SU-DHL-6 (cell line): ENCODE data around the gene PUSL1.

Experiments
- H2AFZ ChIP-seq: fragments of 200-600 bp; sonication (generic); 2 replicates; pipeline ENCODE4 v1.6.1; 2014; ENCODE audit warnings: low read depth, mild to moderate bottlenecking, moderate library complexity, mixed read lengths, antibody characterized with exemption, low read length; ENCODE audit not compliant: severe bottlenecking
- H3F3A ChIP-seq: fragments of 200-600 bp; shearing (Covaris generic); 2 replicates; pipeline ENCODE4 v1.6.0; 2016; ENCODE audit warnings: antibody characterized with exemption, mild to moderate bottlenecking; ENCODE audit not compliant: insufficient read depth
- H3K27ac ChIP-seq: fragments of 200-600 bp; sonication (generic); 2 replicates; pipeline ENCODE4 v1.5.1; 2016; ENCODE audit warnings: low read depth, mild to moderate bottlenecking, low read length, moderate library complexity, mixed read lengths
- H3K27me3 ChIP-seq: fragments of 200-600 bp; sonication (generic), shearing (Covaris generic); 2 replicates; pipeline ENCODE4 v1.6.0; 2014; ENCODE audit warnings: mild to moderate bottlenecking, low read length
- H3K36me3 ChIP-seq: fragments of 200-600 bp; sonication (generic); 2 replicates; pipeline ENCODE4 v1.6.1; 2014; ENCODE audit warnings: mild to moderate bottlenecking, low read length, mixed read lengths
- H3K4me2 ChIP-seq: fragments of 300-600, 200-600 bp; shearing (Covaris generic), sonication (generic); 2 replicates; pipeline ENCODE4 v1.6.0; 2014; ENCODE audit warnings: low read length, low read depth, mild to moderate bottlenecking; ENCODE audit not compliant: poor library complexity, severe bottlenecking
- H3K4me3 ChIP-seq: fragments of 200-600 bp; sonication (generic); 2 replicates; pipeline ENCODE4 v1.5.1; 2014; ENCODE audit warnings: antibody characterized with exemption, low read length, mild to moderate bottlenecking, mixed read lengths; ENCODE audit not compliant: insufficient read depth, poor library complexity, severe bottlenecking
- H3K79me2 ChIP-seq: fragments of 200-600 bp; sonication (generic); 2 replicates; pipeline ENCODE4 v1.6.1; 2014; ENCODE audit warnings: mild to moderate bottlenecking, low read length, moderate library complexity; ENCODE audit not compliant: insufficient read depth
- H3K9ac ChIP-seq: fragments of 200-600 bp; sonication (generic); 2 replicates; pipeline ENCODE4 v1.7.0; 2014; ENCODE audit warnings: mild to moderate bottlenecking, low read length
- H3K9me2 ChIP-seq: fragments of 200-600 bp; sonication (generic); replicated peaks from 2 replicates; pipeline ENCODE4 v1.6.1; 2014; ENCODE audit warnings: low read length; ENCODE audit not compliant: insufficient read depth
- H3K9me3 ChIP-seq: fragments of 200-600 bp; sonication (generic); 2 replicates; pipeline ENCODE4 v1.6.1; 2014; ENCODE audit warnings: low read length, mixed read lengths; ENCODE audit not compliant: insufficient read depth
- H4K20me1 ChIP-seq: fragments of 200-600 bp; sonication (generic); 2 replicates; pipeline ENCODE4 v1.6.1; 2014; ENCODE audit warnings: low read depth, mild to moderate bottlenecking, antibody characterized with exemption, low read length, moderate library complexity, mixed read lengths
- CTCF ChIP-seq: fragments of 200-600 bp; sonication (generic); IDR thresholded peaks from one replicate; pipeline ENCODE4 v1.5.1; 2017; ENCODE audit warnings: antibody characterized with exemption, mild to moderate bottlenecking, low read length, moderate library complexity; ENCODE audit not compliant: insufficient read depth, poor library complexity, severe bottlenecking
- EZH2phosphoT487 ChIP-seq: fragments of 200-600 bp; sonication (generic), shearing (Covaris generic); conservative IDR thresholded peaks from 2 replicates; pipeline ENCODE4 v1.6.1; 2018; ENCODE audit warnings: mild to moderate bottlenecking, antibody characterized with exemption, low read length, moderate library complexity, mixed read lengths

PUSL1 gene

GRCh38 chr1:1319646-1319941 lies 11.2 kb downstream of the PUSL1 start:
- Histone ChIP-seq H3K4me3 (no peak overlapping the region), H3K79me2 (peaks cover 46% of the 10 kb centered on the region), H3F3A (peaks cover 22% of the 10 kb centered on the region), H3K4me2 (no peak overlapping the region), H4K20me1 (no peaks in the 10 kb centered on the region; the same call in 1 of the 2 replicates), H3K27ac (no peak overlapping the region), H2AFZ (no peak overlapping the region), H3K9me3 (no peaks in the 10 kb centered on the region), H3K27me3 (no peaks in the 10 kb centered on the region), H3K36me3 (no peaks in the 10 kb centered on the region), H3K9me2 (no peaks in the 10 kb centered on the region), H3K9ac (no peak overlapping the region)
- TF ChIP-seq CTCF (no peak), EZH2phosphoT487 (no peak)

GRCh38 chr1:1320666-1321448 lies 12.5 kb downstream of the PUSL1 start:
- H3K9ac ChIP-seq = no peak overlapping the region
- no peaks in the 10 kb centered on the region for H3K36me3 ChIP-seq
- H3K4me3 ChIP-seq = no peak overlapping the region
- no peak overlapping the region for H3K27ac ChIP-seq
- TF ChIP-seq EZH2phosphoT487 (no peak), CTCF (no peak)
- no peak overlapping the region for H3K4me2 ChIP-seq
- H3K79me2 ChIP-seq = peaks cover 55% of the 10 kb centered on the region
- no peak overlapping the region for H2AFZ ChIP-seq
- H3K27me3 ChIP-seq = no peaks in the 10 kb centered on the region
- H3F3A ChIP-seq = peaks cover 21% of the 10 kb centered on the region
- H4K20me1 ChIP-seq = no peaks in the 10 kb centered on the region; the same call in 1 of the 2 replicates
- no peaks in the 10 kb centered on the region for H3K9me3 ChIP-seq
- no peaks in the 10 kb centered on the region for H3K9me2 ChIP-seq

- H3K36me3 ChIP-seq = no peaks in the 10 kb centered on the region
- peaks cover 55% of the 10 kb centered on the region for H3K79me2 ChIP-seq
- H3F3A ChIP-seq = peaks cover 15% of the 10 kb centered on the region
- no peak overlapping the region for H2AFZ ChIP-seq
- H3K9ac ChIP-seq = no peak overlapping the region
- no peaks in the 10 kb centered on the region; the same call in 1 of the 2 replicates for H4K20me1 ChIP-seq
- no peaks in the 10 kb centered on the region for H3K27me3 ChIP-seq
- TF ChIP-seq EZH2phosphoT487 (no peak), CTCF (no peak)
- no peaks in the 10 kb centered on the region for H3K9me2 ChIP-seq
- H3K9me3 ChIP-seq = no peaks in the 10 kb centered on the region
- H3K27ac ChIP-seq = no peak overlapping the region
- H3K4me3 ChIP-seq = no peak overlapping the region
- H3K4me2 ChIP-seq = no peak overlapping the region
These were observed 13.1 kb downstream of the PUSL1 start for GRCh38 chr1:1321477-1321876.
